K562 (cell line): ENCODE measurements around the gene TOGARAM2. TPM values are rescaled to one million over a fixed set of nuclear protein-coding genes. Genes with fewer than 3 reads are reported as not detected.

Experiments used
- ATAC-seq: fragments of 200-7000 bp; cut with Tn5 transposase; 3 replicates; pipeline ENCODE4 v1.9.1; 2020; ENCODE audit warnings: moderate library complexity
- BruUV-seq: library from RNA; stranded (reverse); fragments of 400-500 nt; replicated peaks from 2 replicates; lab custom pipeline; 2021; lab: Mats Ljungman, UMichigan
- CTCF ChIA-PET: fragments of 300-600 bp; formaldehyde crosslinking; extraction: SDS; loops from one replicate; lab custom pipeline; 2021; ENCODE audit warnings: low intra/inter-chr PET ratio; lab: Yijun Ruan, JAX
- POLR2A ChIA-PET: fragments of 300-600, 350-650 bp; sonication (Branson Sonifier 250); formaldehyde crosslinking; extraction: SDS; loops from one replicate; lab custom pipeline; 2021; ENCODE audit warnings: antibody characterized with exemption, inconsistent platforms; lab: Yijun Ruan, JAX
- DNase-seq, 4 experiments: peaks; one replicate each; pipeline versions ENCODE4 v3.0.0 to v3.0.0-alpha.2; 2011 to 2018; ENCODE audit warnings: low spot score in 3 of 4, mixed read lengths in 3 of 4; ENCODE audit errors: extremely low read depth in 1 of 4
- FAIRE-seq: peaks from 2 replicates; lab custom pipeline; 2011; peaks lifted over from hg19 to GRCh38; lab: Jason Lieb, UNC
- H2AFZ ChIP-seq: 2 replicates; pipeline ENCODE4 v1.6.0; 2011; ENCODE audit warnings: low read depth, low read length, control low read depth, inconsistent platforms
- H3K27ac ChIP-seq: fragments of 200-600 bp; 3 replicates; pipeline ENCODE4 v1.8.0; 2011; ENCODE audit warnings: low read depth, mild to moderate bottlenecking, control low read depth, inconsistent platforms, low read length, moderate library complexity, mixed read lengths; ENCODE audit errors: extremely low read depth
- H3K27me3 ChIP-seq, 2 experiments: fragments of 300-600 bp in 1 of 2; 2 replicates in 1 of 2; 3 replicates in 1 of 2; pipeline versions ENCODE4 v1.6.0 to v1.8.0; 2011; ENCODE audit warnings: inconsistent platforms in 2 of 2, low read length in 2 of 2, mild to moderate bottlenecking in 1 of 2, mixed read lengths in 1 of 2, moderate library complexity in 1 of 2; ENCODE audit not compliant: control insufficient read depth in 2 of 2, insufficient read depth in 2 of 2
- H3K36me3 ChIP-seq: fragments of 300-600 bp; 3 replicates; pipeline ENCODE4 v1.8.0; 2011; ENCODE audit warnings: mild to moderate bottlenecking, low read length, inconsistent platforms; ENCODE audit not compliant: control insufficient read depth, insufficient read depth
- H3K4me1 ChIP-seq, 2 experiments: fragments of 200-600 bp in 1 of 2; replicated peaks in 1 of 2; 2 replicates in 1 of 2; 3 replicates in 1 of 2; pipeline versions ENCODE4 v1.5.1 to v1.8.0; 2011; ENCODE audit warnings: inconsistent platforms in 2 of 2, low read length in 2 of 2, mild to moderate bottlenecking in 1 of 2, mixed read lengths in 1 of 2, moderate library complexity in 1 of 2; ENCODE audit not compliant: control insufficient read depth in 2 of 2, insufficient read depth in 2 of 2
- H3K4me2 ChIP-seq: 2 replicates; pipeline ENCODE4 v1.6.1; 2011; ENCODE audit warnings: low read length, control low read depth, inconsistent platforms, mixed read lengths; ENCODE audit not compliant: insufficient read depth
- H3K4me3 ChIP-seq: fragments of 200-600 bp; sonication (generic), shearing (Covaris generic); 2 replicates; pipeline ENCODE4 v1.5.1; 2016; ENCODE audit warnings: control low read depth, inconsistent platforms
- H3K79me2 ChIP-seq: fragments of 200-600 bp; 3 replicates; pipeline ENCODE4 v1.8.0; 2011; ENCODE audit warnings: low read length, inconsistent platforms; ENCODE audit not compliant: control insufficient read depth, insufficient read depth
- H3K9ac ChIP-seq, 2 experiments: 2 replicates each; pipeline versions ENCODE4 v1.6.0 to v1.6.1; 2011; ENCODE audit warnings: low read depth in 2 of 2, low read length in 2 of 2, control low read depth in 1 of 2, inconsistent platforms in 1 of 2, mild to moderate bottlenecking in 1 of 2, mixed read lengths in 1 of 2; ENCODE audit not compliant: insufficient read depth in 1 of 2
- H3K9me1 ChIP-seq: one replicate; pipeline ENCODE4 v1.6.0; 2011; ENCODE audit warnings: inconsistent platforms, mild to moderate bottlenecking, low read length, moderate library complexity; ENCODE audit not compliant: control insufficient read depth, insufficient read depth
- H3K9me3 ChIP-seq: replicated peaks from 2 replicates; pipeline ENCODE4 v1.5.1; 2011; ENCODE audit warnings: low read depth, low read length, inconsistent platforms; ENCODE audit not compliant: control insufficient read depth, insufficient read depth
- H4K20me1 ChIP-seq: replicated peaks from 2 replicates; pipeline ENCODE4 v1.6.1; 2011; ENCODE audit warnings: low read length, inconsistent platforms, mixed read lengths; ENCODE audit not compliant: control insufficient read depth, insufficient read depth
- KLF16 ChIP-seq: IDR thresholded peaks from 2 replicates; pipeline ENCODE4 v1.6.1; 2016; ENCODE audit warnings: antibody characterized with exemption
- NRF1 ChIP-seq, 2 experiments: fragments of 450-650 bp; IDR thresholded peaks in 1 of 2; conservative IDR thresholded peaks in 1 of 2; 2 replicates each; pipeline ENCODE4 v1.6.1; 2014; ENCODE audit warnings: mild to moderate bottlenecking in 2 of 2
- ZNF561 ChIP-seq: fragments of 450-650 bp; formaldehyde crosslinking; conservative IDR thresholded peaks from 2 replicates; pipeline ENCODE4 v1.4.0; 2020; ENCODE audit warnings: mild to moderate bottlenecking, moderate library complexity
- WGBS: fragments of 100-300 bp; shearing (Covaris generic); methylation state at CpG from one replicate; pipeline ENCODE4 v1.1.6; 2016; ENCODE audit warnings: low coverage, mixed read lengths; ENCODE audit not compliant: insufficient coverage; ENCODE audit errors: missing lambda C conversion rate; 5-methylcytosine and 5-hydroxymethylcytosine counted together
- in situ Hi-C: fragments of 300-500 bp; cut with MboI; formaldehyde crosslinking; loops from 4 replicates; pipeline ENCODE4 v1.15.0; 2018; ENCODE audit warnings: inconsistent platforms, mixed read lengths
- intact Hi-C: fragments of 100-400 bp; cut with micrococcal nuclease; formaldehyde crosslinking; loops from 2 replicates; pipeline ENCODE4 v1.14.2; 2022
- polyA plus RNA-seq, 8 experiments: library from polyadenylated mRNA; depleted of rRNA in 4 of 8; stranded (reverse) in 5 of 8; unstranded in 3 of 8; fragments of >200 nt; fragmentation: Nextera tagmentation in 2 of 8; fragmentation: Illumina TruSeq in 1 of 8; extraction: Ambion mirVana in 2 of 8; extraction: Trizol in 1 of 8; gene quantifications; 2 replicates each; pipeline versions ENCODE4 v1.2.1 to v1.2.3, GENCODE V29; 2011 to 2014; ENCODE audit warnings: inconsistent platforms in 1 of 8, missing spikeins in 1 of 8
- total RNA-seq, 7 experiments: library from RNA; depleted of rRNA in 6 of 7; stranded (reverse); fragments of >200 nt in 6 of 7; fragmentation: Illumina TruSeq in 2 of 7; extraction: Trizol in 2 of 7; gene quantifications; 2 replicates each; pipeline versions ENCODE4 v1.2.1 to v1.2.3, GENCODE V29; 2011 to 2021; ENCODE audit warnings: low replicate concordance in 1 of 7
- TF ChIP-seq, protein P1 (sequence below): sonication (generic); formaldehyde crosslinking; IDR thresholded peaks from 2 replicates; pipeline ENCODE4 v1.8.0; 2023; ENCODE audit warnings: mild to moderate bottlenecking, missing genetic modification reagents

Gene TOGARAM2
- total and polyA plus RNA-seq, 9 of the 15 experiments (the other 6 are each of a cell fraction or from before 2014, with no cell fraction given), result not detected

DNA sequence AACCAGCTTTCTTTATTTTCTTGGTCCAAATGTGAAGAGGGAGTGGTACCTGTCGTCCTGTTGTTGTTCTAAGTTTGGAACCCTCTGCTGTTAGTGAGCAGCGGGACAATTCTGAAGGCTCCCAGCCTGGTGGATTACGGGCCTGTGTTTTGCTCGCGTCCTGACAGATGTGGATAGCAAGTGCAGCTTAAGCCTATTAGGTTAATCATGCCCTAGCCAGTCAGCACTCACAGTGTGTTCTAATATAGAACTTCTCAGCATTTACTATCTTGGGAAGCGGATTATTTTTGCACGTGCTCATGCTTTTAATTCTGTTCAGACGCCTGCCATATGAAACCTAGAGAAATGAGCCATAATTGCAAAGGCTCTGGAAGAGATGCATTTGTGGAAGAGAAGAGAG lies 93.3 kb downstream of the TOGARAM2 start, which contains the start of gene PCARE:
TSS of gene PCARE (minus strand) at position 113 of the 400 bp plus-strand sequence. CDS start 262 bp downstream, outside the sequence.
- H3K9me1 ChIP-seq, result no peaks in the 10 kb centered on the region
- H3K4me3 ChIP-seq, result no peak within 1 kb of the TSS
- DNase-seq (no peak), ATAC-seq (no peak), FAIRE-seq (no peak)
- TF ChIP-seq, protein P1, sequence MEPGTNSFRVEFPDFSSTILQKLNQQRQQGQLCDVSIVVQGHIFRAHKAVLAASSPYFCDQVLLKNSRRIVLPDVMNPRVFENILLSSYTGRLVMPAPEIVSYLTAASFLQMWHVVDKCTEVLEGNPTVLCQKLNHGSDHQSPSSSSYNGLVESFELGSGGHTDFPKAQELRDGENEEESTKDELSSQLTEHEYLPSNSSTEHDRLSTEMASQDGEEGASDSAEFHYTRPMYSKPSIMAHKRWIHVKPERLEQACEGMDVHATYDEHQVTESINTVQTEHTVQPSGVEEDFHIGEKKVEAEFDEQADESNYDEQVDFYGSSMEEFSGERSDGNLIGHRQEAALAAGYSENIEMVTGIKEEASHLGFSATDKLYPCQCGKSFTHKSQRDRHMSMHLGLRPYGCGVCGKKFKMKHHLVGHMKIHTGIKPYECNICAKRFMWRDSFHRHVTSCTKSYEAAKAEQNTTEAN (CRISPR knock-in tag), result no peak
- TF ChIP-seq KLF16, result no peak
- no peak for TF ChIP-seq NRF1 (conservative IDR thresholded peaks at IDR 0.05 in 1 of 2, IDR thresholded peaks at IDR 0.05 in 1 of 2)
- TF ChIP-seq ZNF561 (CRISPR knock-in tag), result no peak
- no TSS peak for BruUV-seq
- ChIA-PET CTCF (no interaction called here), POLR2A (interaction anchor here (1.0 kb wide), 1 partner anchor 32 kb away, joined by 3 read pairs; no protein-coding TSS in a partner anchor)
- H4K20me1 ChIP-seq, result no peaks in the 10 kb centered on the region
- WGBS, result under 1% methylated on average over 8 of the region's 8 CpGs
- H3K36me3 ChIP-seq, result no peaks in the 10 kb centered on the region
- no peaks in the 10 kb centered on the region for H3K9me3 ChIP-seq
- H3K4me2 ChIP-seq, result no peak within 1 kb of the TSS
- H2AFZ ChIP-seq, result no peak within 1 kb of the TSS
- H3K79me2 ChIP-seq, result no peaks in the 10 kb centered on the region
- H3K9ac ChIP-seq, result no peak within 1 kb of the TSS
- intact Hi-C loops, result loop anchor here (10.0 kb wide), 1 partner anchor 120 kb away; no protein-coding TSS in a partner anchor
- peaks cover 6 to 45% of the 10 kb centered on the region in 2 experiments; a peak in 4 of 5 replicates for H3K27me3 ChIP-seq
- no peaks in the 10 kb centered on the region for H3K4me1 ChIP-seq
- H3K27ac ChIP-seq, result no peak within 1 kb of the TSS
- in situ Hi-C loops, result no loop called here
